HCT116 (cell line): Measurements from ENCODE around the gene XPNPEP1. TPM values are rescaled to one million over a fixed set of nuclear protein-coding genes. Genes with fewer than 3 reads are reported as not detected.
A peak's percentile ranks its signal among the peaks of the same experiment; 100 is the strongest.

ENCODE experiments used
- ATAC-seq: fragments of 200-7000 bp; cut with Tn5 transposase; 2 replicates; pipeline ENCODE4 v1.9.1; 2020; ENCODE audit warnings: mild to moderate bottlenecking, moderate library complexity
- Bru-seq: library from RNA; stranded (reverse); fragments of 400-500 nt; gene quantifications from one replicate; lab custom pipeline; 2021; lab: Mats Ljungman, UMichigan
- BruChase-seq, 2 experiments: library from RNA; stranded (reverse); fragments of 400-500 nt; gene quantifications; one replicate each; lab custom pipeline; 2021; lab: Mats Ljungman, UMichigan
- BruUV-seq: library from RNA; stranded (reverse); fragments of 400-500 nt; replicated peaks from 2 replicates; lab custom pipeline; 2021; lab: Mats Ljungman, UMichigan
- CTCF ChIA-PET: fragments of 300-600 bp; sonication (Branson Sonifier 250); formaldehyde crosslinking; loops from one replicate; lab custom pipeline; 2021; ENCODE audit warnings: antibody characterized with exemption; lab: Charles Lee
- POLR2A ChIA-PET: fragments of 300-600, 350-600 bp; sonication (Branson Sonifier 250); formaldehyde crosslinking; loops from one replicate; lab custom pipeline; 2021; ENCODE audit warnings: antibody characterized with exemption; lab: Charles Lee
- RAD21 ChIA-PET, 2 experiments: fragments of 300-600 bp; sonication (Branson Sonifier 250); formaldehyde crosslinking; loops; one replicate each; lab custom pipeline; 2023; ENCODE audit warnings: low total read pairs in 2 of 2; ENCODE audit not compliant: uncharacterized antibody in 2 of 2, unreplicated experiment in 2 of 2, low non-redundant PET in 1 of 2; lab: Charles Lee
- DNase-seq: peaks from one replicate; pipeline ENCODE4 v3.0.0-alpha.2; 2010; ENCODE audit warnings: low read depth, low spot score
- H2AFZ ChIP-seq: fragments of 200-600 bp; shearing (Covaris generic), sonication (generic); 2 replicates; pipeline ENCODE4 v1.6.1; 2017; ENCODE audit warnings: low read depth, mixed run types, mixed read lengths, antibody characterized with exemption, low read length; ENCODE audit not compliant: poor library complexity, severe bottlenecking
- H3K27ac ChIP-seq: 2 replicates; pipeline ENCODE4 v1.5.1; 2012; ENCODE audit warnings: low read depth, low read length
- H3K27me3 ChIP-seq: fragments of 200-600 bp; sonication (generic); 2 replicates; pipeline ENCODE4 v1.6.1; 2016; ENCODE audit warnings: mixed run types, low read length, mixed read lengths; ENCODE audit not compliant: insufficient read depth
- H3K36me3 ChIP-seq, 2 experiments: fragments of 200-500 bp in 1 of 2; fragments of 200-600 bp in 1 of 2; sonication (Bioruptor generic) in 1 of 2; sonication (generic) in 1 of 2; 2 replicates each; pipeline versions ENCODE4 v1.5.1 to v1.6.1; 2014 to 2016; ENCODE audit warnings: low read length in 2 of 2, inconsistent platforms in 1 of 2, mixed read lengths in 1 of 2, mixed run types in 1 of 2; ENCODE audit not compliant: insufficient read depth in 2 of 2, control insufficient read depth in 1 of 2
- H3K4me1 ChIP-seq, 2 experiments: fragments of 200-600 bp in 1 of 2; sonication (generic) in 1 of 2; 2 replicates each; pipeline versions ENCODE4 v1.5.1 to v1.6.1; 2012 to 2017; ENCODE audit warnings: low read length in 2 of 2, inconsistent platforms in 1 of 2, mild to moderate bottlenecking in 1 of 2, mixed read lengths in 1 of 2, mixed run types in 1 of 2, moderate library complexity in 1 of 2; ENCODE audit not compliant: insufficient read depth in 2 of 2, control insufficient read depth in 1 of 2
- H3K4me2 ChIP-seq: fragments of 200-600 bp; sonication (generic); 2 replicates; pipeline ENCODE4 v1.6.1; 2017; ENCODE audit warnings: mixed run types, low read length, mixed read lengths
- H3K4me3 ChIP-seq, 2 experiments: fragments of 200-600 bp in 1 of 2; sonication (generic) in 1 of 2; replicated peaks in 1 of 2; 2 replicates each; pipeline ENCODE4 v1.5.1; 2011 to 2016; ENCODE audit warnings: low read length in 2 of 2, control low read depth in 1 of 2, low read depth in 1 of 2, mild to moderate bottlenecking in 1 of 2, mixed read lengths in 1 of 2, mixed run types in 1 of 2
- H3K79me2 ChIP-seq: fragments of 200-600 bp; sonication (generic); 2 replicates; pipeline ENCODE4 v1.6.1; 2017; ENCODE audit warnings: mild to moderate bottlenecking, mixed run types, low read length, moderate library complexity, mixed read lengths; ENCODE audit not compliant: insufficient read depth
- H3K9ac ChIP-seq: fragments of 200-600 bp; sonication (generic); 2 replicates; pipeline ENCODE4 v1.6.1; 2016; ENCODE audit warnings: low read length, mixed read lengths
- H3K9me2 ChIP-seq: fragments of 200-600 bp; sonication (generic), shearing (Covaris generic); 2 replicates; pipeline ENCODE4 v1.6.1; 2017; ENCODE audit warnings: mixed run types, mild to moderate bottlenecking, moderate library complexity; ENCODE audit not compliant: insufficient read depth
- H3K9me3 ChIP-seq, 2 experiments: fragments of 200-500 bp in 1 of 2; fragments of 200-600 bp in 1 of 2; sonication (Bioruptor generic) in 1 of 2; sonication (generic) in 1 of 2; 2 replicates each; pipeline ENCODE4 v1.6.1; 2014 to 2017; ENCODE audit warnings: low read length in 2 of 2, mixed read lengths in 2 of 2, inconsistent platforms in 1 of 2, low read depth in 1 of 2, mild to moderate bottlenecking in 1 of 2, mixed run types in 1 of 2, moderate library complexity in 1 of 2; ENCODE audit not compliant: control insufficient read depth in 1 of 2, insufficient read depth in 1 of 2
- H4K20me1 ChIP-seq: fragments of 200-600 bp; sonication (generic), shearing (Covaris generic); 2 replicates; pipeline ENCODE4 v1.6.1; 2017; ENCODE audit warnings: mixed run types, mild to moderate bottlenecking, moderate library complexity; ENCODE audit not compliant: insufficient read depth
- ATF3 ChIP-seq: IDR thresholded peaks from 2 replicates; pipeline ENCODE4 v1.6.1; 2012
- CBX3 ChIP-seq: IDR thresholded peaks from 2 replicates; pipeline ENCODE4 v1.6.1; 2012; ENCODE audit warnings: low read depth
- CEBPB ChIP-seq: IDR thresholded peaks from 2 replicates; pipeline ENCODE4 v1.6.1; 2012; ENCODE audit warnings: low read depth
- CTCF ChIP-seq, 3 experiments: fragments of 200-600 bp in 1 of 3; sonication (generic) in 1 of 3; IDR thresholded peaks in 2 of 3; conservative IDR thresholded peaks in 1 of 3; 2 replicates each; pipeline ENCODE4 v1.5.1; 2012 to 2017; ENCODE audit warnings: low read depth in 2 of 3, low read length in 2 of 3, antibody characterized with exemption in 1 of 3, borderline replicate concordance in 1 of 3, control low read depth in 1 of 3, mild to moderate bottlenecking in 1 of 3, mixed read lengths in 1 of 3, mixed run types in 1 of 3, moderate library complexity in 1 of 3; ENCODE audit not compliant: insufficient read depth in 1 of 3
- ELF1 ChIP-seq: IDR thresholded peaks from 2 replicates; pipeline ENCODE4 v1.6.1; 2012; ENCODE audit warnings: low read depth, borderline replicate concordance
- EZH2phosphoT487 ChIP-seq: fragments of 200-600 bp; IDR thresholded peaks from 2 replicates; pipeline ENCODE4 v1.6.1; 2018; ENCODE audit warnings: antibody characterized with exemption, borderline replicate concordance
- FOSL1 ChIP-seq: IDR thresholded peaks from 2 replicates; pipeline ENCODE4 v1.6.1; 2012; ENCODE audit warnings: low read depth
- JUND ChIP-seq: IDR thresholded peaks from 2 replicates; pipeline ENCODE4 v1.6.1; 2012
- MAX ChIP-seq: IDR thresholded peaks from 2 replicates; pipeline ENCODE4 v1.6.1; 2012
- POLR2A ChIP-seq: IDR thresholded peaks from 2 replicates; pipeline ENCODE4 v1.7.0; 2011; ENCODE audit warnings: borderline replicate concordance; ENCODE audit not compliant: insufficient read depth, insufficient read length; ENCODE audit errors: extremely low read depth
- POLR2AphosphoS5 ChIP-seq: IDR thresholded peaks from 2 replicates; pipeline ENCODE4 v1.6.1; 2011; ENCODE audit warnings: mild to moderate bottlenecking, low read depth, low read length, moderate library complexity
- REST ChIP-seq: IDR thresholded peaks from 2 replicates; pipeline ENCODE4 v1.6.1; 2012; ENCODE audit warnings: low read depth
- SIN3A ChIP-seq: IDR thresholded peaks from 2 replicates; pipeline ENCODE4 v1.6.1; 2012; ENCODE audit warnings: low read depth
- SP1 ChIP-seq: IDR thresholded peaks from 2 replicates; pipeline ENCODE4 v1.6.1; 2012; ENCODE audit warnings: low read depth
- SRF ChIP-seq: IDR thresholded peaks from 2 replicates; pipeline ENCODE4 v1.6.1; 2012; ENCODE audit warnings: low read depth
- TCF7L2 ChIP-seq: IDR thresholded peaks from 2 replicates; pipeline ENCODE4 v1.7.0; 2011; ENCODE audit warnings: borderline replicate concordance, inconsistent platforms; ENCODE audit not compliant: insufficient read depth, insufficient read length; ENCODE audit errors: extremely low read depth
- YY1 ChIP-seq: IDR thresholded peaks from 2 replicates; pipeline ENCODE4 v1.6.1; 2011; ENCODE audit warnings: low read length, low read depth, moderate library complexity, mild to moderate bottlenecking; ENCODE audit not compliant: insufficient replicate concordance; ENCODE audit errors: extremely low read depth
- ZFX ChIP-seq: fragments of 450-650 bp; IDR thresholded peaks from 2 replicates; pipeline ENCODE4 v1.6.1; 2017
- ZNF274 ChIP-seq: fragments of 200-500 bp; sonication (Bioruptor generic); IDR thresholded peaks from 2 replicates; pipeline ENCODE4 v1.6.1; 2014; ENCODE audit warnings: mild to moderate bottlenecking, low read depth, low read length, inconsistent platforms
- intact Hi-C: fragments of 100-400 bp; cut with micrococcal nuclease; formaldehyde crosslinking; loops from 2 replicates; pipeline ENCODE4 v1.10.0; 2022
- long read RNA-seq: library from polyadenylated mRNA; unstranded; transcript quantifications from one replicate; pipeline ENCODE4 v2.0.0, GENCODE V29; 2021; ENCODE audit not compliant: unreplicated experiment
- polyA plus RNA-seq: library from polyadenylated mRNA; unstranded; fragments of >200 nt; gene quantifications from 2 replicates; pipeline ENCODE4 v1.2.1, GENCODE V29; 2012; ENCODE audit warnings: missing spikeins
- total RNA-seq: library from RNA; stranded (reverse); gene quantifications from one replicate; pipeline ENCODE4 v1.2.1, GENCODE V29; 2021; ENCODE audit not compliant: unreplicated experiment

XPNPEP1 gene
- total RNA-seq (87.3 TPM), Bru-seq, nascent RNA (percentile 90 among the genes with signal in this experiment), BruChase-seq, experiment 1, labeled RNA remaining after a 6-hour chase (percentile 85 among the genes with signal in this experiment), BruChase-seq, experiment 2, labeled RNA remaining after a 2-hour chase (percentile 86 among the genes with signal in this experiment)
- 92.4 and 111 TPM in 2 replicates for polyA plus RNA-seq
- long read RNA-seq, transcript XPNPEP1-218 (21 exons, 2,539 nt), result major isoform, 73 of 132 reads
- long read RNA-seq, partial matches to known transcripts, result 16 of 132 reads
- long read RNA-seq, other reads (novel, unspliced or antisense), result 38 of 132 reads

- CTCF ChIA-PET, result interaction anchor here (1.0 to 1.1 kb wide), 2 partner anchors 25 to 39 kb away, joined by 3 to 4 read pairs; no protein-coding TSS in a partner anchor
- no peaks in the 10 kb centered on the region for H3K36me3 ChIP-seq
- TF ChIP-seq MAX (peak; percentile 84), FOSL1 (no peak), YY1 (peak; percentile 93), CTCF (IDR thresholded peaks at IDR 0.05 in 2 of 3, conservative IDR thresholded peaks at IDR 0.05 in 1 of 3; ENCODE audit: borderline replicate concordance in 1 of 3, insufficient read depth in 1 of 3, low read depth in 2 of 3, low read length in 2 of 3) (no peak), ZFX (peak; percentile 89), POLR2A (peak; percentile 93), POLR2AphosphoS5 (peak; percentile 92), ELF1 (no peak), SIN3A (peak; percentile 91), SRF (no peak), ATF3 (no peak), SP1 (peak; percentile 48), REST (no peak), JUND (no peak), TCF7L2 (peak; percentile 37), ZNF274 (no peak), CBX3 (no peak), EZH2phosphoT487 (no peak), CEBPB (no peak)
Observed at GRCh38 chr10:109922976-109923921, at the start of gene XPNPEP1. Gene XPNPEP1, minus strand, starts transcription at chr10:109923511. Its CDS starts 78 bp downstream, at chr10:109923433.

More at GRCh38 chr10:109922976-109923921, at the start of gene XPNPEP1:
- Histone ChIP-seq H3K79me2 (peaks cover 42% of the 10 kb centered on the region), H2AFZ (peak within 1 kb of the TSS; percentile 85), H3K27me3 (no peaks in the 10 kb centered on the region), H3K4me2 (peak within 1 kb of the TSS; percentile 98), H4K20me1 (no peaks in the 10 kb centered on the region), H3K9me3 (no peaks in the 10 kb centered on the region), H3K4me1 (peaks cover 12 to 21% of the 10 kb centered on the region in 2 experiments; a peak in 3 of 4 replicates), H3K9me2 (no peaks in the 10 kb centered on the region), H3K4me3 (peak within 1 kb of the TSS; percentile 88 to 92), H3K9ac (peak within 1 kb of the TSS; percentile 95), H3K27ac (peak within 1 kb of the TSS; percentile 70)
- peak; percentile 60 for DNase-seq
- no TSS peak for BruUV-seq
- RAD21 ChIA-PET, result no interaction called here
- POLR2A ChIA-PET, result interaction anchor here (0.6 to 1.6 kb wide), 2 partner anchors 12 to 35 kb away, joined by 3 read pairs; no protein-coding TSS in a partner anchor
- intact Hi-C loops, result loop anchor here (10.0 kb wide), 1 partner anchor 302 kb away; no protein-coding TSS in a partner anchor
- ATAC-seq, result peak; percentile 95
